Lung (tissue), 12 donors: ENCODE results near the gene CCDC86. TPM values are rescaled to one million over a fixed set of nuclear protein-coding genes. Genes with fewer than 3 reads are reported as not detected.

Source experiments
- ATAC-seq: fragments of 200-7000 bp; cut with Tn5 transposase; one replicate; pipeline ENCODE4 v1.9.1; 2020; ENCODE audit warnings: moderate number of reproducible peaks; ENCODE audit not compliant: insufficient read depth, low FRiP score
- DNase-seq, 3 donors: peaks; one replicate each; pipeline ENCODE4 v3.0.0-alpha.2; 2013 to 2017
- H3K27ac ChIP-seq, 2 donors: one replicate each; pipeline ENCODE4 v1.5.1; 2013; ENCODE audit warnings: mild to moderate bottlenecking in 2 of 2, moderate library complexity in 2 of 2, control low read depth in 1 of 2, inconsistent platforms in 1 of 2, low read depth in 1 of 2, low read length in 1 of 2
- H3K27me3 ChIP-seq, 3 donors: one replicate each; pipeline ENCODE4 v1.5.1; 2013; ENCODE audit warnings: low read length in 2 of 3; ENCODE audit not compliant: control insufficient read depth in 3 of 3, insufficient read depth in 3 of 3
- H3K36me3 ChIP-seq, 4 donors: one replicate each; pipeline ENCODE4 v1.5.1; 2013; ENCODE audit warnings: low read length in 4 of 4, mild to moderate bottlenecking in 1 of 4, moderate library complexity in 1 of 4; ENCODE audit not compliant: control insufficient read depth in 4 of 4, insufficient read depth in 4 of 4
- H3K4me1 ChIP-seq, 5 donors: one replicate each; pipeline ENCODE4 v1.5.1; 2013; ENCODE audit warnings: low read length in 5 of 5, mild to moderate bottlenecking in 2 of 5, moderate library complexity in 1 of 5; ENCODE audit not compliant: control insufficient read depth in 5 of 5, insufficient read depth in 5 of 5
- H3K4me3 ChIP-seq: one replicate; pipeline ENCODE4 v1.5.1; 2013; ENCODE audit warnings: mild to moderate bottlenecking, control low read depth, moderate library complexity
- H3K9ac ChIP-seq, 2 donors: one replicate each; pipeline ENCODE4 v1.5.1; 2013; ENCODE audit warnings: low read length in 2 of 2, control low read depth in 1 of 2; ENCODE audit not compliant: insufficient read depth in 1 of 2
- H3K9me3 ChIP-seq, 4 donors: one replicate each; pipeline ENCODE4 v1.5.1; 2013; ENCODE audit warnings: low read length in 3 of 4, mild to moderate bottlenecking in 1 of 4, moderate library complexity in 1 of 4; ENCODE audit not compliant: control insufficient read depth in 4 of 4, insufficient read depth in 3 of 4
- CTCF ChIP-seq: IDR thresholded peaks from 2 replicates; pipeline ENCODE4 v1.5.1; 2012; ENCODE audit warnings: mild to moderate bottlenecking; ENCODE audit errors: control extremely low read depth, extremely low read depth
- WGBS, 2 donors: extraction: QIAGEN DNeasy Blood & Tissue Kit; methylation state at CpG; one replicate each; pipeline ENCODE4 v1.1.7; 2013; 5-methylcytosine and 5-hydroxymethylcytosine counted together
- polyA plus RNA-seq, 2 donors: library from polyadenylated mRNA; stranded (reverse); fragments of 200-250 nt; gene quantifications; one replicate each; pipeline ENCODE4 v1.2.1, GENCODE V29; 2013
- total RNA-seq, 2 donors: library from RNA; depleted of rRNA in 1 of 2; stranded (reverse); fragments of >200 nt in 1 of 2; gene quantifications; one replicate each; pipeline ENCODE4 v1.2.1, GENCODE V29; 2014 to 2021
- donor health status: control.
- donor health status: control.
- donor health status: Bipolar disorder and iron deficiency.
- donor health status: healthy.
- donor health status: DM: yes; HTN: yes; CAD: no.

Gene CCDC86
- total and polyA plus RNA-seq, 4 donors: 8.7 to 25.0 (median 15.0) TPM

- DNase-seq (no peak), ATAC-seq (no peak)
- no peak overlapping the region for H3K4me3 ChIP-seq
- WGBS, 2 donors: 88 to 93% methylated on average over 17 of the region's 17 CpGs
- peaks cover 0 to 13% (median 0%) of the 10 kb centered on the region in 3 donors for H3K27me3 ChIP-seq
- no peak overlapping the region for H3K9ac ChIP-seq
- no peaks in the 10 kb centered on the region for H3K4me1 ChIP-seq
- no peak for TF ChIP-seq CTCF
- no peaks in the 10 kb centered on the region for H3K36me3 ChIP-seq
- no peak overlapping the region for H3K27ac ChIP-seq
- H3K9me3 ChIP-seq: peaks cover 0 to 3% (median 0%) of the 10 kb centered on the region in 4 donors
Measured at GRCh38 chr11:60797846-60798630, 43.9 kb upstream of the CCDC86 start.

- Histone ChIP-seq H3K27me3 (peaks cover 0 to 13% (median 0%) of the 10 kb centered on the region in 3 donors), H3K27ac (no peak overlapping the region), H3K4me3 (no peak overlapping the region), H3K4me1 (no peaks in the 10 kb centered on the region), H3K9ac (no peak overlapping the region), H3K36me3 (no peaks in the 10 kb centered on the region), H3K9me3 (peaks cover 0 to 3% (median 0%) of the 10 kb centered on the region in 4 donors)
- DNase-seq (no peak), ATAC-seq (no peak)
- WGBS, 2 donors: 91 to 92% methylated on average over 3 of the region's 3 CpGs
- TF ChIP-seq CTCF: no peak
Measured at GRCh38 chr11:60798631-60799030, 43.3 kb upstream of the CCDC86 start.

GRCh38 chr11:60801194-60801593, 40.7 kb upstream of the CCDC86 start:
- no peaks in the 10 kb centered on the region for H3K36me3 ChIP-seq
- peaks cover 0 to 3% (median 0%) of the 10 kb centered on the region in 4 donors for H3K9me3 ChIP-seq
- TF ChIP-seq CTCF: no peak
- ATAC-seq (no peak), DNase-seq (no peak)
- no peak overlapping the region for H3K9ac ChIP-seq
- H3K4me3 ChIP-seq: no peak overlapping the region
- 91 to 93% methylated on average over 10 of the region's 10 CpGs for WGBS, 2 donors
- no peak overlapping the region for H3K27ac ChIP-seq
- peaks cover 0 to 10% (median 0%) of the 10 kb centered on the region in 3 donors for H3K27me3 ChIP-seq
- no peaks in the 10 kb centered on the region for H3K4me1 ChIP-seq
